Astrocyte (in vitro differentiated cells and primary cell): Measurements from ENCODE around the gene PTPRB. TPM values are rescaled to one million over a fixed set of nuclear protein-coding genes. Genes with fewer than 3 reads are reported as not detected.

Experiments
- DNase-seq: peaks from one replicate; pipeline ENCODE4 v3.0.0-alpha.2; 2010; ENCODE audit warnings: low read depth
- FAIRE-seq: peaks from 2 replicates; lab custom pipeline; 2011; peaks lifted over from hg19 to GRCh38; lab: Jason Lieb, UNC
- H2AFZ ChIP-seq: 2 replicates; pipeline ENCODE4 v1.6.0; 2012; ENCODE audit warnings: low read depth, low read length, inconsistent platforms
- H3K27ac ChIP-seq: 2 replicates; pipeline ENCODE4 v1.5.1; 2011; ENCODE audit warnings: low read depth, low read length, inconsistent platforms
- H3K27me3 ChIP-seq: 2 replicates; pipeline ENCODE4 v1.6.0; 2011; ENCODE audit warnings: low read length, inconsistent platforms; ENCODE audit not compliant: insufficient read depth
- H3K36me3 ChIP-seq: 2 replicates; pipeline ENCODE4 v1.5.1; 2011; ENCODE audit warnings: low read length, inconsistent platforms; ENCODE audit not compliant: insufficient read depth
- H3K4me1 ChIP-seq: 2 replicates; pipeline ENCODE4 v1.5.1; 2011; ENCODE audit warnings: low read length, inconsistent platforms; ENCODE audit not compliant: insufficient read depth
- H3K4me2 ChIP-seq: 2 replicates; pipeline ENCODE4 v1.6.0; 2012; ENCODE audit warnings: low read length, inconsistent platforms
- H3K4me3 ChIP-seq: 2 replicates; pipeline ENCODE4 v1.5.1; 2011; ENCODE audit warnings: low read depth, mild to moderate bottlenecking, low read length, inconsistent platforms; ENCODE audit not compliant: insufficient read depth
- H3K79me2 ChIP-seq: 2 replicates; pipeline ENCODE4 v1.6.0; 2012; ENCODE audit warnings: mild to moderate bottlenecking, low read length, inconsistent platforms; ENCODE audit not compliant: insufficient read depth
- H3K9ac ChIP-seq: 2 replicates; pipeline ENCODE4 v1.6.0; 2012; ENCODE audit warnings: mild to moderate bottlenecking, low read length, inconsistent platforms
- H3K9me3 ChIP-seq: 2 replicates; pipeline ENCODE4 v1.5.1; 2012; ENCODE audit warnings: low read depth, mild to moderate bottlenecking, low read length, inconsistent platforms; ENCODE audit not compliant: insufficient read depth
- H4K20me1 ChIP-seq: 2 replicates; pipeline ENCODE4 v1.6.0; 2012; ENCODE audit warnings: low read length, inconsistent platforms; ENCODE audit not compliant: insufficient read depth
- H3K27ac Mint-ChIP-seq: one replicate; pipeline ENCODE4 v1.8.0; 2021; ENCODE audit warnings: mild to moderate bottlenecking, mixed read lengths; ENCODE audit not compliant: unreplicated experiment
- H3K27me3 Mint-ChIP-seq: one replicate; pipeline ENCODE4 v1.8.0; 2021; ENCODE audit warnings: low read depth, mixed read lengths; ENCODE audit not compliant: unreplicated experiment
- H3K36me3 Mint-ChIP-seq: one replicate; pipeline ENCODE4 v1.8.0; 2021; ENCODE audit warnings: low read depth, mixed read lengths; ENCODE audit not compliant: unreplicated experiment
- H3K4me1 Mint-ChIP-seq: one replicate; pipeline ENCODE4 v1.8.0; 2021; ENCODE audit warnings: low read depth, mixed read lengths; ENCODE audit not compliant: unreplicated experiment
- H3K4me3 Mint-ChIP-seq: one replicate; pipeline ENCODE4 v1.8.0; 2021; ENCODE audit warnings: mild to moderate bottlenecking, moderate library complexity, mixed read lengths; ENCODE audit not compliant: unreplicated experiment
- H3K9me3 Mint-ChIP-seq: one replicate; pipeline ENCODE4 v1.8.0; 2021; ENCODE audit warnings: mild to moderate bottlenecking, mixed read lengths; ENCODE audit not compliant: unreplicated experiment
- CTCF ChIP-seq: IDR thresholded peaks from 2 replicates; pipeline ENCODE4 v1.5.1; 2011; ENCODE audit warnings: low read depth, mild to moderate bottlenecking, inconsistent platforms, low read length, moderate library complexity; ENCODE audit not compliant: insufficient read depth
- EZH2 ChIP-seq: IDR thresholded peaks from 2 replicates; pipeline ENCODE4 v1.6.1; 2012; ENCODE audit warnings: mild to moderate bottlenecking, low read length, inconsistent platforms; ENCODE audit not compliant: insufficient read depth
- total RNA-seq: library from RNA; stranded (reverse); gene quantifications from 2 replicates; pipeline ENCODE4 v1.2.1, GENCODE V29; 2021

PTPRB gene
- total RNA-seq, 1 donor from 2014 or later = 2.5 TPM

GRCh38 chr12:70683976-70684375 is 46.7 kb upstream of the PTPRB start:
- no peaks in the 10 kb centered on the region for H3K36me3 Mint-ChIP-seq
- Histone ChIP-seq H3K4me2 (no peak overlapping the region), H3K79me2 (no peaks in the 10 kb centered on the region), H2AFZ (no peak overlapping the region), H4K20me1 (no peaks in the 10 kb centered on the region), H3K9me3 (no peaks in the 10 kb centered on the region), H3K9ac (no peak overlapping the region), H3K27ac (no peak overlapping the region), H3K27me3 (no peaks in the 10 kb centered on the region), H3K4me1 (no peaks in the 10 kb centered on the region), H3K4me3 (no peak overlapping the region), H3K36me3 (no peaks in the 10 kb centered on the region)
- FAIRE-seq (no peak), DNase-seq (no peak)
- no peak for TF ChIP-seq CTCF
- no peak for TF ChIP-seq EZH2
- H3K4me1 Mint-ChIP-seq = no peaks in the 10 kb centered on the region
- H3K27ac Mint-ChIP-seq = no peak overlapping the region
- no peak overlapping the region for H3K4me3 Mint-ChIP-seq
- H3K9me3 Mint-ChIP-seq = no peaks in the 10 kb centered on the region
- no peaks in the 10 kb centered on the region for H3K27me3 Mint-ChIP-seq

DNA sequence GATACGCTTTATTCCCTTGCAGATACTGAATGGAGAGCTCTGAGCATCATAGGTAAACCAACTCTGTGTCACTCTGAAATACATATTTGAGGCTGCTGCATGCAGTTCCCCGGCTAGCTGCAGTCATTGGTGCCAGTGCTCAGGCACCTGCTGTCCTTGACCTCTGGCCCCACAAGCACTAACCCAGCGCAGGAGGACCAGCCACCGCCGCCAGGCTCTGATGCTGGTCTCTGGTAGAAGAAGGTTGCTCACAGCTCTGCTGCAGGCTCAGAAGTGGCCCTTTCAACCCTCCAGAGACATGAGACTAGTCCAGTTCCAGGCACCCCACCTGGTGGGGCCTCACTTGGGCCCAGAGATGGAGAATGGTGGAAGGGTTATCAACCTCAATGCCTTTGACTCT is 34.5 kb upstream of the PTPRB start:
- no peak overlapping the region for H3K9ac ChIP-seq
- H3K36me3 Mint-ChIP-seq = no peaks in the 10 kb centered on the region
- no peak overlapping the region for H2AFZ ChIP-seq
- no peaks in the 10 kb centered on the region for H3K27me3 ChIP-seq
- no peaks in the 10 kb centered on the region for H3K79me2 ChIP-seq
- no peaks in the 10 kb centered on the region for H3K4me1 ChIP-seq
- FAIRE-seq = no peak
- H3K9me3 ChIP-seq = no peaks in the 10 kb centered on the region
- H3K27me3 Mint-ChIP-seq = no peaks in the 10 kb centered on the region
- H3K4me3 ChIP-seq = no peak overlapping the region
- TF ChIP-seq EZH2 (no peak), CTCF (no peak)
- H3K27ac Mint-ChIP-seq = no peak overlapping the region
- no peaks in the 10 kb centered on the region for H3K9me3 Mint-ChIP-seq
- H3K4me3 Mint-ChIP-seq = no peak overlapping the region
- H4K20me1 ChIP-seq = no peaks in the 10 kb centered on the region
- H3K27ac ChIP-seq = no peak overlapping the region
- H3K4me2 ChIP-seq = no peak overlapping the region
- H3K36me3 ChIP-seq = no peaks in the 10 kb centered on the region
- DNase-seq = no peak
- no peaks in the 10 kb centered on the region for H3K4me1 Mint-ChIP-seq

DNA sequence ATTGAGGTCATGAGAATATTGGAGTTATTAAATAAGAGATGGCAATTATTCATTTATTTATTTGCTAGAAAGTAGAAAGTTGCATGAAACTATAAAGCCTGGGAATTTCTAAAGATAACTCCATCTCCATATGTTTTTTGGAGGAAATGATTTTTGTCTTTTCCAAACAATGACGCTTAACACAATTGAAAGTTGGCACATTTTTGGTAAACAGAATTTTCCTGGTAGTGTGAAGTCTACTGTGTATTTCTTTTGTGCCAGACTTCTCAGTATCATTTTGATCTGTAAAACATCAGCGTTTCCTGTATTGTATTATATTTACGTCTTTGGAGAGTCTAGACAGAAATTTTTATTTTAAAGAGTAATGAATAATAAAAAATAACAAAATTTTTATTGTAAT is 33.7 kb upstream of the PTPRB start:
- no peak for FAIRE-seq
- H3K4me3 ChIP-seq = no peak overlapping the region
- no peaks in the 10 kb centered on the region for H3K9me3 Mint-ChIP-seq

More for the DNA sequence above, 33.7 kb upstream of the PTPRB start:
- H3K27me3 Mint-ChIP-seq = no peaks in the 10 kb centered on the region
- Histone ChIP-seq H3K79me2 (no peaks in the 10 kb centered on the region), H3K9ac (no peak overlapping the region), H3K9me3 (no peaks in the 10 kb centered on the region), H3K36me3 (no peaks in the 10 kb centered on the region), H3K4me2 (no peak overlapping the region), H2AFZ (no peak overlapping the region), H3K27me3 (no peaks in the 10 kb centered on the region), H4K20me1 (no peaks in the 10 kb centered on the region), H3K4me1 (no peaks in the 10 kb centered on the region), H3K27ac (no peak overlapping the region)
- no peak for DNase-seq
- no peaks in the 10 kb centered on the region for H3K36me3 Mint-ChIP-seq
- H3K4me3 Mint-ChIP-seq = no peak overlapping the region
- no peak overlapping the region for H3K27ac Mint-ChIP-seq
- TF ChIP-seq CTCF (no peak), EZH2 (no peak)
- H3K4me1 Mint-ChIP-seq = no peaks in the 10 kb centered on the region
